ENCODE data around the gene FRMD4A.
"Not testable (repeated sequence)": the region's sequence is repeated elsewhere in the genome, so short reads cannot be mapped to it uniquely, and the experiment has no call there.

The FRMD4A gene

GRCh38 chr10:13767148-13767547 lies 563.6 kb downstream of the FRMD4A start:
- not testable (repeated sequence) for DNase-seq

GRCh38 chr10:13765641-13766341 lies 564.9 kb downstream of the FRMD4A start:
- DNase-seq, result no peak

- no peak for DNase-seq
These were observed 569.1 kb downstream of the FRMD4A start for GRCh38 chr10:13761490-13762091.

- peak; percentile 77 for DNase-seq
These were observed 571.6 kb downstream of the FRMD4A start for GRCh38 chr10:13759168-13759567.

GRCh38 chr10:13758756-13759155 lies 572.0 kb downstream of the FRMD4A start:
- DNase-seq, result no peak

- DNase-seq, result peak; percentile 61
These were observed 572.4 kb downstream of the FRMD4A start for GRCh38 chr10:13758312-13758711.

GRCh38 chr10:13754277-13754676 lies 576.4 kb downstream of the FRMD4A start:
- no peak for DNase-seq

GRCh38 chr10:13751191-13751764 lies 579.4 kb downstream of the FRMD4A start:
- no peak for DNase-seq

- DNase-seq, result no peak
These were observed 580.2 kb downstream of the FRMD4A start for GRCh38 chr10:13750299-13751190.

- no peak for DNase-seq
These were observed 585.5 kb downstream of the FRMD4A start for GRCh38 chr10:13745271-13745670.

- no peak for DNase-seq
These were observed 586.8 kb downstream of the FRMD4A start for GRCh38 chr10:13743963-13744362.

- DNase-seq, result no peak
These were observed 587.5 kb downstream of the FRMD4A start for GRCh38 chr10:13743101-13743693.

- DNase-seq, result no peak
These were observed 589.3 kb downstream of the FRMD4A start for GRCh38 chr10:13741438-13741837.

- DNase-seq, result no peak
These were observed 590.3 kb downstream of the FRMD4A start for GRCh38 chr10:13740461-13740860.

- no peak for DNase-seq
These were observed 591.5 kb downstream of the FRMD4A start for GRCh38 chr10:13739183-13739582.

GRCh38 chr10:13736506-13736905 lies 594.2 kb downstream of the FRMD4A start:
- no peak for DNase-seq

GRCh38 chr10:13734151-13734550 lies 596.6 kb downstream of the FRMD4A start:
- DNase-seq, result no peak

- DNase-seq, result no peak
These were observed 597.7 kb downstream of the FRMD4A start for GRCh38 chr10:13733071-13733470.

GRCh38 chr10:13732465-13732881 lies 598.3 kb downstream of the FRMD4A start:
- no peak for DNase-seq

- no peak for DNase-seq
These were observed 598.9 kb downstream of the FRMD4A start for GRCh38 chr10:13731799-13732198.

- no peak for DNase-seq
These were observed 599.8 kb downstream of the FRMD4A start for GRCh38 chr10:13730956-13731355.

GRCh38 chr10:13730306-13730652 lies 600.4 kb downstream of the FRMD4A start:
- no peak for DNase-seq

Data from DMS 273 treated with DMSO at 0.1 percent for 48 hours (cell line).